C4-2B (cell line): ENCODE data around the gene TMEM52.

ENCODE experiments used
- H3K27ac ChIP-seq: fragments of 450-650 bp; 2 replicates; pipeline ENCODE4 v1.5.1; 2017
- CTCF ChIP-seq: fragments of 450-650 bp; conservative IDR thresholded peaks from 2 replicates; pipeline ENCODE4 v1.5.1; 2017; ENCODE audit warnings: mild to moderate bottlenecking
- ZFX ChIP-seq: fragments of 450-650 bp; IDR thresholded peaks from 2 replicates; pipeline ENCODE4 v1.6.1; 2017

The TMEM52 gene

GRCh38 chr1:1920608-1921458 lies 1.8 kb upstream of the TMEM52 start:
- no peak overlapping the region; the same call in 1 of the 2 replicates for H3K27ac ChIP-seq
- TF ChIP-seq CTCF (no peak), ZFX (no peak)

GRCh38 chr1:1920057-1920607 lies 1.1 kb upstream of the TMEM52 start:
- peak overlapping the region; percentile 83 for H3K27ac ChIP-seq
- TF ChIP-seq ZFX (no peak), CTCF (no peak)

GRCh38 chr1:1919304-1920056 lies 401 bp upstream of the TMEM52 start:
- peak overlapping the region; percentile 83 for H3K27ac ChIP-seq
- TF ChIP-seq CTCF (no peak), ZFX (no peak)

- H3K27ac ChIP-seq: peak overlapping the region; percentile 83
- TF ChIP-seq ZFX (peak; percentile 74; the same call in 1 of the 2 replicates), CTCF (no peak)
Measured at GRCh38 chr1:1917995-1918900, 831 bp downstream of the TMEM52 start.

- peak overlapping the region; percentile 83 for H3K27ac ChIP-seq
- TF ChIP-seq CTCF (no peak), ZFX (no peak)
Measured at GRCh38 chr1:1917304-1917976, 1.6 kb downstream of the TMEM52 start.

- TF ChIP-seq ZFX (no peak), CTCF (no peak)
- H3K27ac ChIP-seq: no peak overlapping the region
Measured at GRCh38 chr1:1916851-1917251, 2.2 kb downstream of the TMEM52 start.
